ENCODE results near the gene CDC42EP1. TPM values are rescaled to one million over a fixed set of nuclear protein-coding genes. Genes with fewer than 3 reads are reported as not detected.

Gene CDC42EP1
- total RNA-seq, 1 donor from 2014 or later, result 100 TPM

GRCh38 chr22:37565830-37566229 lies 5.5 kb downstream of the CDC42EP1 start:
- DNase-seq (ENCODE audit: low spot score in 2 of 2), result no peak
- no peak for TF ChIP-seq CTCF (IDR thresholded peaks at IDR 0.05)
- H3K27ac ChIP-seq, result peak overlapping the region; percentile 98 to 99
- H3K27me3 ChIP-seq, result no peaks in the 10 kb centered on the region
- H3K4me3 ChIP-seq, result peak overlapping the region in 1 of 2 donors; percentile 30
- no peaks in the 10 kb centered on the region for H3K9me3 ChIP-seq
- peaks cover 41 to 63% of the 10 kb centered on the region in 2 donors for H3K4me1 ChIP-seq
- H3K36me3 ChIP-seq, result peaks cover 27 to 30% of the 10 kb centered on the region in 2 donors
- intact Hi-C loops (cut with DNase I), result no loop called here

- no peaks in the 10 kb centered on the region for H3K27me3 ChIP-seq
- no peaks in the 10 kb centered on the region for H3K9me3 ChIP-seq
- peak overlapping the region in 1 of 2 donors; percentile 30 for H3K4me3 ChIP-seq
- peaks cover 27 to 30% of the 10 kb centered on the region in 2 donors for H3K36me3 ChIP-seq
- H3K4me1 ChIP-seq, result peaks cover 41 to 63% of the 10 kb centered on the region in 2 donors
- no peak for DNase-seq (ENCODE audit: low spot score in 2 of 2)
- intact Hi-C loops (cut with DNase I), result no loop called here
- H3K27ac ChIP-seq, result peak overlapping the region; percentile 98 to 99
- no peak for TF ChIP-seq CTCF (IDR thresholded peaks at IDR 0.05)
These were observed 6.1 kb downstream of the CDC42EP1 start for GRCh38 chr22:37566329-37566837.

- Histone ChIP-seq H3K4me3 (peak overlapping the region in 1 of 2 donors; percentile 30), H3K27ac (peak overlapping the region; percentile 98 to 99), H3K9me3 (no peaks in the 10 kb centered on the region), H3K36me3 (peaks cover 27 to 30% of the 10 kb centered on the region in 2 donors), H3K27me3 (no peaks in the 10 kb centered on the region), H3K4me1 (peaks cover 39 to 59% of the 10 kb centered on the region in 2 donors)
- peak in 1 of 2 donors; percentile 91 for DNase-seq (ENCODE audit: low spot score in 2 of 2)
- intact Hi-C loops (cut with DNase I), result loop anchor here (1.0 kb wide), 2 partner anchors 22 to 29 kb away; no protein-coding TSS in a partner anchor
- peak; percentile 89 to 94 (median 94) for TF ChIP-seq CTCF (IDR thresholded peaks at IDR 0.05)
These were observed 6.9 kb downstream of the CDC42EP1 start for GRCh38 chr22:37566903-37567798.

GRCh38 chr22:37568012-37568411 lies 7.7 kb downstream of the CDC42EP1 start:
- Histone ChIP-seq H3K9me3 (no peaks in the 10 kb centered on the region), H3K36me3 (peaks cover 27 to 30% of the 10 kb centered on the region in 2 donors), H3K27ac (no peak overlapping the region), H3K4me1 (peaks cover 32 to 51% of the 10 kb centered on the region in 2 donors), H3K4me3 (no peak overlapping the region), H3K27me3 (no peaks in the 10 kb centered on the region)
- no peak for DNase-seq (ENCODE audit: low spot score in 2 of 2)
- TF ChIP-seq CTCF (IDR thresholded peaks at IDR 0.05), result no peak
- intact Hi-C loops (cut with DNase I), result no loop called here

- H3K27ac ChIP-seq, result no peak overlapping the region
- H3K4me1 ChIP-seq, result peaks cover 31 to 47% of the 10 kb centered on the region in 2 donors
These were observed 8.2 kb downstream of the CDC42EP1 start for GRCh38 chr22:37568448-37569008.

More at GRCh38 chr22:37568448-37569008, 8.2 kb downstream of the CDC42EP1 start:
- intact Hi-C loops (cut with DNase I), result no loop called here
- Histone ChIP-seq H3K27me3 (no peaks in the 10 kb centered on the region), H3K4me3 (no peak overlapping the region), H3K36me3 (peaks cover 27 to 30% of the 10 kb centered on the region in 2 donors), H3K9me3 (no peaks in the 10 kb centered on the region)
- DNase-seq (ENCODE audit: low spot score in 2 of 2), result no peak
- TF ChIP-seq CTCF (IDR thresholded peaks at IDR 0.05), result no peak
